K562 (cell line): ENCODE results near the gene RAB24. TPM values are rescaled to one million over a fixed set of nuclear protein-coding genes. Genes with fewer than 3 reads are reported as not detected.

Experiments used
- BCL6 ChIP-seq: fragments of 250-450 bp; sonication (Bioruptor Pico); IDR thresholded peaks from 2 replicates; pipeline ENCODE4 v1.4.0; 2020
- BRD4 ChIP-seq: fragments of 200-600 bp; sonication (generic); IDR thresholded peaks from 2 replicates; pipeline ENCODE4 v1.6.1; 2017; ENCODE audit warnings: inconsistent platforms
- CHCHD3 ChIP-seq: fragments of 250-450 bp; sonication (Bioruptor Pico); IDR thresholded peaks from 2 replicates; pipeline ENCODE4 v2.1.2; 2022; ENCODE audit warnings: mild to moderate bottlenecking
- DDX20 ChIP-seq: fragments of 450-650 bp; IDR thresholded peaks from 2 replicates; pipeline ENCODE4 v1.6.1; 2016; ENCODE audit warnings: missing genetic modification characterization, low read depth, mild to moderate bottlenecking, missing compliant biosample characterization, moderate library complexity
- DNMT1 ChIP-seq: fragments of 450-650 bp; IDR thresholded peaks from 2 replicates; pipeline ENCODE4 v1.6.1; 2016; ENCODE audit warnings: antibody characterized with exemption, mild to moderate bottlenecking
- E2F8 ChIP-seq: fragments of 450-650 bp; IDR thresholded peaks from 2 replicates; pipeline ENCODE4 v1.7.1; 2018; ENCODE audit warnings: mild to moderate bottlenecking, low read depth; ENCODE audit not compliant: partially characterized antibody
- ELF1 ChIP-seq: fragments of 200-800 bp; sonication (Bioruptor generic); IDR thresholded peaks from 2 replicates; pipeline ENCODE4 v1.6.1; 2016; ENCODE audit warnings: missing genetic modification characterization, missing compliant biosample characterization
- ETV1 ChIP-seq: fragments of 450-650 bp; conservative IDR thresholded peaks from 2 replicates; pipeline ENCODE4 v1.6.1; 2016; ENCODE audit warnings: missing genetic modification characterization, control low read depth, low read depth, missing compliant biosample characterization
- FOS ChIP-seq: IDR thresholded peaks from 3 replicates; pipeline ENCODE4 v1.6.1; 2011; ENCODE audit not compliant: insufficient read length; ENCODE audit errors: extremely low read depth
- FOXP1 ChIP-seq: sonication (generic); formaldehyde crosslinking; IDR thresholded peaks from 2 replicates; pipeline ENCODE4 v1.8.0; 2022; ENCODE audit warnings: mild to moderate bottlenecking, missing genetic modification reagents
- MXI1 ChIP-seq: IDR thresholded peaks from 2 replicates; pipeline ENCODE4 v1.6.1; 2011; ENCODE audit warnings: low read depth, mild to moderate bottlenecking, improper control_type of control experiment, low read length
- NR1H2 ChIP-seq: sonication (generic); formaldehyde crosslinking; IDR thresholded peaks from 2 replicates; pipeline ENCODE4 v1.4.0; 2020; ENCODE audit warnings: mild to moderate bottlenecking, missing genetic modification reagents
- PHF20 ChIP-seq: fragments of 450-650 bp; IDR thresholded peaks from 2 replicates; pipeline ENCODE4 v1.6.1; 2018; ENCODE audit not compliant: partially characterized antibody
- SAFB ChIP-seq: fragments of 200-400 bp; formaldehyde crosslinking; IDR thresholded peaks from 2 replicates; pipeline ENCODE4 v1.6.1; 2017; ENCODE audit warnings: low read depth, low read length, borderline replicate concordance
- STAT6 ChIP-seq: sonication (generic); formaldehyde crosslinking; IDR thresholded peaks from 2 replicates; pipeline ENCODE4 v1.8.1; 2023; ENCODE audit warnings: mild to moderate bottlenecking, missing genetic modification reagents
- TEAD1 ChIP-seq, 2 experiments: fragments of 450-650 bp in 1 of 2; sonication (generic) in 1 of 2; formaldehyde crosslinking; IDR thresholded peaks; 2 replicates each; pipeline versions ENCODE4 v1.4.0 to v1.8.0; 2020 to 2022; ENCODE audit warnings: mild to moderate bottlenecking in 2 of 2, missing genetic modification reagents in 1 of 2
- U2AF2 ChIP-seq: fragments of 200-400 bp; formaldehyde crosslinking; optimal IDR thresholded peaks from 2 replicates; pipeline ENCODE3; 2017; ENCODE audit warnings: low read depth, mild to moderate bottlenecking, low read length
- USF2 ChIP-seq: sonication (generic); formaldehyde crosslinking; IDR thresholded peaks from 2 replicates; pipeline ENCODE4 v1.5.0; 2020; ENCODE audit warnings: missing genetic modification reagents
- ZC3H8 ChIP-seq: fragments of 450-650 bp; IDR thresholded peaks from 2 replicates; pipeline ENCODE4 v1.6.1; 2017
- ZNF12 ChIP-seq: sonication (generic); formaldehyde crosslinking; IDR thresholded peaks from 2 replicates; pipeline ENCODE4 v1.4.0; 2020; ENCODE audit warnings: mild to moderate bottlenecking, missing genetic modification reagents
- ZNF57 ChIP-seq: fragments of 450-650 bp; formaldehyde crosslinking; IDR thresholded peaks from 2 replicates; pipeline ENCODE4 v1.4.0; 2020; ENCODE audit warnings: mild to moderate bottlenecking, moderate library complexity
- ZNF695 ChIP-seq: fragments of 450-650 bp; formaldehyde crosslinking; IDR thresholded peaks from 2 replicates; pipeline ENCODE4 v1.4.0; 2020; ENCODE audit warnings: mild to moderate bottlenecking, moderate library complexity
- ZZZ3 ChIP-seq: fragments of 450-650 bp; IDR thresholded peaks from 2 replicates; pipeline ENCODE4 v1.6.1; 2016; ENCODE audit warnings: antibody characterized with exemption, mild to moderate bottlenecking, moderate library complexity
- polyA plus RNA-seq, 8 experiments: library from polyadenylated mRNA; depleted of rRNA in 4 of 8; stranded (reverse) in 5 of 8; unstranded in 3 of 8; fragments of >200 nt; fragmentation: Nextera tagmentation in 2 of 8; fragmentation: Illumina TruSeq in 1 of 8; extraction: Ambion mirVana in 2 of 8; extraction: Trizol in 1 of 8; gene quantifications; 2 replicates each; pipeline versions ENCODE4 v1.2.1 to v1.2.3, GENCODE V29; 2011 to 2014; ENCODE audit warnings: inconsistent platforms in 1 of 8, missing spikeins in 1 of 8
- total RNA-seq, 7 experiments: library from RNA; depleted of rRNA in 6 of 7; stranded (reverse); fragments of >200 nt in 6 of 7; fragmentation: Illumina TruSeq in 2 of 7; extraction: Trizol in 2 of 7; gene quantifications; 2 replicates each; pipeline versions ENCODE4 v1.2.1 to v1.2.3, GENCODE V29; 2011 to 2021; ENCODE audit warnings: low replicate concordance in 1 of 7

Gene RAB24
- total and polyA plus RNA-seq, 9 of the 15 experiments (the other 6 are each of a cell fraction or from before 2014, with no cell fraction given) = 13.9 to 107 (median 34.8) TPM

GRCh38 chr5:177351392-177352329 lies 48.1 kb upstream of the RAB24 start, which contains the start of gene LMAN2 (continued):
- 0 out of 2 replicates have a peak, but pooled peaks have one; percentile 63 for TF ChIP-seq FOXP1 (CRISPR knock-in tag)
- TF ChIP-seq ZNF12 (CRISPR knock-in tag) = no peak; the same call in 1 of the 2 replicates
- TF ChIP-seq BRD4 = peak; percentile 80; the same call in 1 of the 2 replicates
- peak; percentile 99 for TF ChIP-seq PHF20
- peak; percentile 89 for TF ChIP-seq ETV1 (tag)
- TF ChIP-seq ZC3H8 = peak; percentile 68; the same call in 1 of the 2 replicates
- peak; percentile 99 for TF ChIP-seq E2F8
- TF ChIP-seq SAFB = no peak
- TF ChIP-seq DDX20 = no peak
- TF ChIP-seq ELF1 = peak; percentile 100
- TF ChIP-seq ZNF695 = peak; percentile 43; the same call in 1 of the 2 replicates
- no peak for TF ChIP-seq MXI1
- no peak for TF ChIP-seq ZZZ3
- no peak for TF ChIP-seq ZNF57 (CRISPR knock-in tag)
- peak; percentile 97 for TF ChIP-seq FOS
- 0 out of 2 replicates have a peak, but pooled peaks have one; percentile 75 for TF ChIP-seq NR1H2
- 0 out of 2 replicates have a peak, but pooled peaks have one; percentile 86 for TF ChIP-seq DNMT1
- no peak for TF ChIP-seq U2AF2
- peak in 1 of 2 experiments; percentile 76; a peak in 1 of 4 replicates for TF ChIP-seq TEAD1 (CRISPR knock-in tag; IDR thresholded peaks at IDR 0.05)
- no peak for TF ChIP-seq USF2 (CRISPR knock-in tag)
- no peak for TF ChIP-seq CHCHD3 (CRISPR knock-in tag)
- TF ChIP-seq STAT6 (CRISPR knock-in tag) = no peak
- no peak for TF ChIP-seq BCL6
